Measurements from ENCODE around the gene PRRG2. TPM values are rescaled to one million over a fixed set of nuclear protein-coding genes. Genes with fewer than 3 reads are reported as not detected.
A peak's percentile ranks its signal among the peaks of the same experiment; 100 is the strongest.
"Not testable (repeated sequence)": the region's sequence is repeated elsewhere in the genome, so short reads cannot be mapped to it uniquely, and the experiment has no call there.

The PRRG2 gene
- total and polyA plus RNA-seq, 7 experiments from 2014 or later = 0.30 to 2.9 (median 0.54) TPM; not detected in 1

- Mint-ChIP-seq H3K9me3 (peaks cover 0 to 1% (median 0%) of the 10 kb centered on the region in 11 donors), H3K36me3 (peaks cover 5 to 41% (median 31%) of the 10 kb centered on the region in 5 donors), H3K27me3 (no peaks in the 10 kb centered on the region), H3K27ac (peak overlapping the region in 7 of 9 donors; percentile 3 to 81 (median 64)), H3K4me1 (peaks cover 3 to 23% (median 14%) of the 10 kb centered on the region in 7 donors), H3K4me3 (peak overlapping the region in 1 of 10 donors; percentile 32)
- H3K27ac ChIP-seq (ENCODE audit: low read depth, low read length) = no peak overlapping the region
- H3K27me3 ChIP-seq (ENCODE audit: control insufficient read depth in 2 of 2, insufficient read depth in 2 of 2, low read length in 2 of 2) = no peaks in the 10 kb centered on the region
- peak; percentile 71 for ATAC-seq
- ChIA-PET CTCF (no interaction called here), POLR2A (no interaction called here)
- H3K4me1 ChIP-seq (ENCODE audit: control insufficient read depth in 2 of 2, insufficient read depth in 2 of 2, low read length in 2 of 2) = no peaks in the 10 kb centered on the region
- peaks cover 14 to 85% (median 14%) of the 10 kb centered on the region in 3 experiments for H3K36me3 ChIP-seq (ENCODE audit: control insufficient read depth in 2 of 3, insufficient read depth in 3 of 3, low read length in 3 of 3)
- H3K9me3 ChIP-seq (ENCODE audit: control insufficient read depth in 2 of 3, low read length in 3 of 3) = peaks cover 0 to 11% (median 0%) of the 10 kb centered on the region in 3 experiments
- intact Hi-C loops (cut with micrococcal nuclease) = no loop called here
- no peak overlapping the region for H3K4me3 ChIP-seq (ENCODE audit: low read length)
- no peak for DNase-seq
Observed at GRCh38 chr19:49614096-49614833, 33.1 kb downstream of the PRRG2 start.

GRCh38 chr19:49615861-49616260, 34.7 kb downstream of the PRRG2 start:
- Histone ChIP-seq H3K36me3 (ENCODE audit: control insufficient read depth in 2 of 3, insufficient read depth in 3 of 3, low read length in 3 of 3) (peaks cover 14 to 86% (median 20%) of the 10 kb centered on the region in 3 experiments), H3K4me3 (ENCODE audit: low read length) (no peak overlapping the region), H3K27ac (ENCODE audit: low read depth, low read length) (no peak overlapping the region), H3K27me3 (ENCODE audit: control insufficient read depth in 2 of 2, insufficient read depth in 2 of 2, low read length in 2 of 2) (no peaks in the 10 kb centered on the region), H3K9me3 (ENCODE audit: control insufficient read depth in 2 of 3, low read length in 3 of 3) (peaks cover 0 to 11% (median 0%) of the 10 kb centered on the region in 3 experiments), H3K4me1 (ENCODE audit: control insufficient read depth in 2 of 2, insufficient read depth in 2 of 2, low read length in 2 of 2) (no peaks in the 10 kb centered on the region)
- peak overlapping the region in 2 of 9 donors; percentile 3 to 62 for H3K27ac Mint-ChIP-seq
- no peak for ATAC-seq
- no peak for DNase-seq
- H3K9me3 Mint-ChIP-seq = peaks cover 0 to 1% (median 0%) of the 10 kb centered on the region in 11 donors
- peaks cover 5 to 41% (median 31%) of the 10 kb centered on the region in 5 donors for H3K36me3 Mint-ChIP-seq
- H3K4me1 Mint-ChIP-seq = peaks cover 3 to 19% (median 12%) of the 10 kb centered on the region in 7 donors
- ChIA-PET CTCF (interaction anchor here (0.5 kb wide), 1 partner anchor 697 kb away, joined by 3 read pairs; no protein-coding TSS in a partner anchor), POLR2A (interaction anchor here (0.8 to 1.0 kb wide), 2 partner anchors 23 to 32 kb away, joined by 3 to 5 read pairs; no protein-coding TSS in a partner anchor)
- intact Hi-C loops (cut with micrococcal nuclease) = no loop called here
- H3K4me3 Mint-ChIP-seq = no peak overlapping the region
- no peaks in the 10 kb centered on the region for H3K27me3 Mint-ChIP-seq

- ChIA-PET POLR2A (interaction anchor here (1.0 to 1.7 kb wide), 2 partner anchors 22 to 24 kb away, joined by 5 to 8 read pairs; partner anchors contain the start of gene RRAS), CTCF (no interaction called here)
- peaks cover 14 to 86% (median 22%) of the 10 kb centered on the region in 3 experiments for H3K36me3 ChIP-seq (ENCODE audit: control insufficient read depth in 2 of 3, insufficient read depth in 3 of 3, low read length in 3 of 3)
Observed at GRCh38 chr19:49616532-49616931, 35.4 kb downstream of the PRRG2 start.

DNA sequence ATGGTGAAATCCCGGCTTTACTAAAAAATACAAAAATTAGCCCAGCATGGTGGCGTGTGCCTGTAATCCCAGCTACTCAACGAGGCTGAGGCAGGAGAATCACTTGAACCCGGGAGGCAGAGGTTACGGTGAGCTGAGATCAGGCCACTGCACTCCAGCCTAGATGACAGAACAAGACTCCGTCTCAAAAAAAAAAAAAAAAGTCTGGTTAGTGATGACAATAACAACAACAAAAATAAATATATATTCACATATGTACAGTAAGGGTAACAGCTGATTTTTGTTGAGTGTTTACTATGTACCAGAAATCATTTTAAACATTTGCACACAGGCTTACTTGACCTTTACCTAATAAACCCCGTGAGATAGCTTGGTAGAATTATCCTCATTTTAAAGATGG, 35.8 kb downstream of the PRRG2 start:
- H3K4me1 ChIP-seq (ENCODE audit: control insufficient read depth in 2 of 2, insufficient read depth in 2 of 2, low read length in 2 of 2) = no peaks in the 10 kb centered on the region
- CTCF ChIA-PET = interaction anchor here (0.6 to 0.7 kb wide), 2 partner anchors 78 to 319 kb away, joined by 3 to 4 read pairs; no protein-coding TSS in a partner anchor
- Mint-ChIP-seq H3K36me3 (peaks cover 5 to 42% (median 31%) of the 10 kb centered on the region in 5 donors), H3K27ac (no peak overlapping the region), H3K27me3 (no peaks in the 10 kb centered on the region), H3K9me3 (peaks cover 0 to 1% (median 0%) of the 10 kb centered on the region in 11 donors), H3K4me1 (peaks cover 3 to 19% (median 12%) of the 10 kb centered on the region in 7 donors), H3K4me3 (no peak overlapping the region)
- intact Hi-C loops (cut with micrococcal nuclease) = no loop called here
- POLR2A ChIA-PET = interaction anchor here (1.0 to 1.7 kb wide), 3 partner anchors 22 to 23 kb away, joined by 3 to 8 read pairs (median 5); partner anchors contain the start of gene RRAS
- DNase-seq (no peak), ATAC-seq (no peak)
- peaks cover 0 to 11% (median 0%) of the 10 kb centered on the region in 3 experiments for H3K9me3 ChIP-seq (ENCODE audit: control insufficient read depth in 2 of 3, low read length in 3 of 3)
- H3K27ac ChIP-seq (ENCODE audit: low read depth, low read length) = no peak overlapping the region
- H3K4me3 ChIP-seq (ENCODE audit: low read length) = no peak overlapping the region
- no peaks in the 10 kb centered on the region for H3K27me3 ChIP-seq (ENCODE audit: control insufficient read depth in 2 of 2, insufficient read depth in 2 of 2, low read length in 2 of 2)
- peaks cover 14 to 90% (median 26%) of the 10 kb centered on the region in 3 experiments for H3K36me3 ChIP-seq (ENCODE audit: control insufficient read depth in 2 of 3, insufficient read depth in 3 of 3, low read length in 3 of 3)

More at GRCh38 chr19:49616532-49616931, 35.4 kb downstream of the PRRG2 start:
- H3K27me3 ChIP-seq (ENCODE audit: control insufficient read depth in 2 of 2, insufficient read depth in 2 of 2, low read length in 2 of 2) = no peaks in the 10 kb centered on the region
- peaks cover 0 to 1% (median 0%) of the 10 kb centered on the region in 11 donors for H3K9me3 Mint-ChIP-seq
- H3K27me3 Mint-ChIP-seq = no peaks in the 10 kb centered on the region
- no peaks in the 10 kb centered on the region for H3K4me1 ChIP-seq (ENCODE audit: control insufficient read depth in 2 of 2, insufficient read depth in 2 of 2, low read length in 2 of 2)
- no peak for ATAC-seq
- no peak overlapping the region for H3K4me3 Mint-ChIP-seq
- peaks cover 0 to 11% (median 0%) of the 10 kb centered on the region in 3 experiments for H3K9me3 ChIP-seq (ENCODE audit: control insufficient read depth in 2 of 3, low read length in 3 of 3)
- peaks cover 3 to 19% (median 12%) of the 10 kb centered on the region in 7 donors for H3K4me1 Mint-ChIP-seq
- H3K36me3 Mint-ChIP-seq = peaks cover 5 to 41% (median 31%) of the 10 kb centered on the region in 5 donors
- no peak overlapping the region for H3K27ac Mint-ChIP-seq
- no peak overlapping the region for H3K4me3 ChIP-seq (ENCODE audit: low read length)
- DNase-seq = no peak
- intact Hi-C loops (cut with micrococcal nuclease) = no loop called here
- H3K27ac ChIP-seq (ENCODE audit: low read depth, low read length) = no peak overlapping the region

DNA sequence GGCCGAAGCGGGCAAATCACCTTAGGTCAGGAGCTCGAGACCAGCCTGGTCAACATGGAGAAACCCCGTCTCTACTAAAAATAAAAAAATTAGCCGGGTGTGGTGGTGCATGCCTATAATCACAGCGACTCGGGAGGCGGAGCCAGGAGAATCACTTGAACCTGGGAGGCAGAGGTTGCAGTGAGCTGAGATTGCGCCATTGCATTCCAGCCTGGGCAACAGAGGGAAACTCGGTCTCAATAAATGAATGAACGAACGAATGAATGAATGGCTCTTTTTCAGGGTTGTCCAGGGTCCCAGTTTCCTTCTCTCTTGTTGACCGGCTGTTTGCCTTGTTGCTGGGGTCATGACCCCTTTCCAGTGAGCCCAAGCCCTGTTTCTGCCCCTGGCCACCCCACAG, 36.7 kb downstream of the PRRG2 start:
- CTCF ChIA-PET; DNase-seq; H3K4me1 ChIP-seq (ENCODE audit: control insufficient read depth in 2 of 2, insufficient read depth in 2 of 2, low read length in 2 of 2); H3K27me3 ChIP-seq (ENCODE audit: control insufficient read depth in 2 of 2, insufficient read depth in 2 of 2, low read length in 2 of 2); H3K4me3 ChIP-seq (ENCODE audit: low read length); ATAC-seq; H3K4me3 Mint-ChIP-seq; H3K27ac Mint-ChIP-seq; H3K27me3 Mint-ChIP-seq; intact Hi-C loops (cut with micrococcal nuclease); H3K9me3 Mint-ChIP-seq; H3K27ac ChIP-seq (ENCODE audit: low read depth, low read length): not testable (repeated sequence)
- H3K36me3 ChIP-seq (ENCODE audit: control insufficient read depth in 2 of 3, insufficient read depth in 3 of 3, low read length in 3 of 3) = peaks cover 14 to 90% (median 26%) of the 10 kb centered on the region in 3 experiments
- Mint-ChIP-seq H3K4me1 (peaks cover 0 to 15% (median 11%) of the 10 kb centered on the region in 7 donors), H3K36me3 (peaks cover 5 to 47% (median 31%) of the 10 kb centered on the region in 5 donors)
- POLR2A ChIA-PET = interaction anchor here (0.6 to 1.7 kb wide), 3 partner anchors 22 to 69 kb away, joined by 3 to 8 read pairs (median 3); partner anchors contain the start of gene RRAS
- peaks cover 0 to 11% (median 0%) of the 10 kb centered on the region in 3 experiments for H3K9me3 ChIP-seq (ENCODE audit: control insufficient read depth in 2 of 3, low read length in 3 of 3)

DNA sequence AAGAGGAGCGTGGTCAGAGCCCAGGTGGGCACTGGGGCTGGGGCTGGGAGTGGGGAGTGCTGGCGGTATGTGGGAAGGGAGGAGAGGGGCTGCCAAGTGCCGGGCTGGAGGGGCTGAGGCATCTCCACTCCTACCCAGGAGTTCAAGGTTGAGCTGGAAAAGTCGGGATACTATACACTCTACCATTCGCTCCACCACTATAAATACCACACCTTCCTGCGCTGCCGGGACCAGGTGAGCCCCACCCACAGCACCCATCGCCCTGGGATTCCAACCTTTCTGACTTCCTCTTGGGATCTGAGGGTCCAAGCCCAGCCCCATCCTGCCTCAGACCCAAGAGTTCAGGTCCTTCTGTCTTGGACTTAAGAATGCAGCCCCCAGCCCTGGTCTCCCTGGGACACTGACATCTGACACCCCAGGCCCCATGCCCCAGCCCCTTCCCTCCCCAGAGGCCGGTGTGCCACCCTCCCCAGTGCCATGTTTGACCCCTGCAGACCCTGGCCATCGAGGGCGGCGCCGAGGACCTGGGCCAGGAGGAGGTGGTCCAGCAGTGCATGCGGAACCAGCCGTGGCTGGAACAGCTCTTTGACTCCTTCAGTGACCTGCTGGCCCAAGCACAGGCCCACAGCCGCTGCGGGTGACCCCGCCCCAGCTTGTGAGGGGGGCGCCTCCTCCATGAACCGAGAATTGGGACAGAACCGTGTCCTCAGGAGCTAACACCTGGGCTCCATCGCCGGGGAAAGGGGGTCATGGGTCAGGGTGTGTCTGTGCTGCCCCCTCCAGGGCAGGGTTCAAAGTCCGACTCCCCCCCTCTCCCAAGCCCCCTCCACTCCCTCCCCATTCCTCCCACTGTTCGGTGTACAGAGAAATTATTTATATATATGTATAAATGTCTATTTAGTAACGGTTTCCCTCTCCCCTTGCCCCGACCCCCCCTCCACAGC, 44.1 kb downstream of the PRRG2 start:
- CTCF ChIA-PET = no interaction called here
- POLR2A ChIA-PET = interaction anchor here (0.6 to 1.2 kb wide), 2 partner anchors 15 to 33 kb away, joined by 3 to 4 read pairs; partner anchors contain the start of gene RRAS
- peaks cover 0 to 23% (median 4%) of the 10 kb centered on the region in 5 donors for H3K36me3 Mint-ChIP-seq
- H3K4me3 Mint-ChIP-seq = no peak overlapping the region
- Histone ChIP-seq H3K27me3 (ENCODE audit: control insufficient read depth in 2 of 2, insufficient read depth in 2 of 2, low read length in 2 of 2) (no peaks in the 10 kb centered on the region), H3K4me1 (ENCODE audit: control insufficient read depth in 2 of 2, insufficient read depth in 2 of 2, low read length in 2 of 2) (no peaks in the 10 kb centered on the region), H3K27ac (ENCODE audit: low read depth, low read length) (no peak overlapping the region), H3K4me3 (ENCODE audit: low read length) (no peak overlapping the region), H3K36me3 (ENCODE audit: control insufficient read depth in 2 of 3, insufficient read depth in 3 of 3, low read length in 3 of 3) (peaks cover 0 to 59% (median 8%) of the 10 kb centered on the region in 3 experiments), H3K9me3 (ENCODE audit: control insufficient read depth in 2 of 3, low read length in 3 of 3) (no peaks in the 10 kb centered on the region)
- no peaks in the 10 kb centered on the region for H3K9me3 Mint-ChIP-seq
- ATAC-seq (no peak), DNase-seq (no peak)
- no peak overlapping the region for H3K27ac Mint-ChIP-seq
- H3K27me3 Mint-ChIP-seq = no peaks in the 10 kb centered on the region
- intact Hi-C loops (cut with micrococcal nuclease) = no loop called here
- peaks cover 0 to 3% (median 0%) of the 10 kb centered on the region in 7 donors for H3K4me1 Mint-ChIP-seq

All from naive thymus-derived CD4-positive, alpha-beta T cell (primary cell).